IPS-NIHi11 (cell line): ENCODE results near the gene AMMECR1L.
"Not testable (repeated sequence)": the region's sequence is repeated elsewhere in the genome, so short reads cannot be mapped to it uniquely, and the experiment has no call there.

ENCODE experiments used
- DNase-seq: peaks from one replicate; pipeline ENCODE4 v3.0.0; 2012; ENCODE audit warnings: mixed read lengths, low spot score

The AMMECR1L gene

GRCh38 chr2:127887082-127887775 lies 1.5 kb upstream of the AMMECR1L start:
- no peak for DNase-seq

- not testable (repeated sequence) for DNase-seq
Measured at GRCh38 chr2:127886593-127886935, 808 bp upstream of the AMMECR1L start.

GRCh38 chr2:127884861-127885740 lies 655 bp downstream of the AMMECR1L start:
- not testable (repeated sequence) for DNase-seq

- DNase-seq, result no peak
Measured at GRCh38 chr2:127884436-127884835, 1.3 kb downstream of the AMMECR1L start.

DNA sequence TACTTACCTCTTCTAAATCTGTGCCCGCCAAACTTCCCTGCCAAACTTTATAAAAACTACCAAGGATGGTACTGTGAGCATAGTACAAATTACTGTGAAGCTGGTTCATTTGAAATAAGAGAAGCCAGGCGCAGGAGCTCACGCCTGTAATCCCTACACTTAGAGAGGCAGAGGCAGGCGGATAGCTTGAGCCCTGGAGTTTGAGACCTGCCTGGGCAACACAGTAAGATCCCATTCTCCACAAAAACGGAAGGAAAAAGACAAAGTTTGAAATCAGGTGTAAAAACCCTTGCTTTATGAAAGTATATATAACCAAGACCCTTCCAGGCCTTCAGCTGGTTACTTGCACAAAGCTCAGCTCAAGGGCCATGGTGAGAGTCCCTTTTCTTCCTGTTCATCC lies 5.9 kb downstream of the AMMECR1L start:
- no peak for DNase-seq

DNA sequence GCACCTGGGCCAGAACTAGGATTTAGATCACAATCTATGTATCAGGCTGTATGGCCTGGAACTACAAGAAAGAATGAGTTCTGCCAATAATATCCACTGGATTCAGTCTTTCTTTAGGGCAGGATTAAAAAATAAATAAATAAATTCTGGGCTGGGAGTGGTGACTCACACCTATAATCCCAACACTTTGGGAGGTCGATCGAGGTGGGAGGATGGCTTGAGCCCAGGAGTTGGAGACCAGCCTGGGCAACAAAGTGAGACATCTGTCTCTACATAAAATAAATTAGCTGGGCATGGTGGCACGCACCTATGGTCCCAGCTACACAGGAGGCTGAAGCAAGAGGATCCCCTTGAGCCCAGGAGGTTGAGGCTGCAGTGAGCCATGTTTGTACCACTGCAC lies 8.1 kb downstream of the AMMECR1L start:
- DNase-seq, result no peak

- DNase-seq, result no peak
Measured at GRCh38 chr2:127877136-127877535, 8.6 kb downstream of the AMMECR1L start.

GRCh38 chr2:127874378-127875269 lies 11.1 kb downstream of the AMMECR1L start:
- no peak for DNase-seq

DNA sequence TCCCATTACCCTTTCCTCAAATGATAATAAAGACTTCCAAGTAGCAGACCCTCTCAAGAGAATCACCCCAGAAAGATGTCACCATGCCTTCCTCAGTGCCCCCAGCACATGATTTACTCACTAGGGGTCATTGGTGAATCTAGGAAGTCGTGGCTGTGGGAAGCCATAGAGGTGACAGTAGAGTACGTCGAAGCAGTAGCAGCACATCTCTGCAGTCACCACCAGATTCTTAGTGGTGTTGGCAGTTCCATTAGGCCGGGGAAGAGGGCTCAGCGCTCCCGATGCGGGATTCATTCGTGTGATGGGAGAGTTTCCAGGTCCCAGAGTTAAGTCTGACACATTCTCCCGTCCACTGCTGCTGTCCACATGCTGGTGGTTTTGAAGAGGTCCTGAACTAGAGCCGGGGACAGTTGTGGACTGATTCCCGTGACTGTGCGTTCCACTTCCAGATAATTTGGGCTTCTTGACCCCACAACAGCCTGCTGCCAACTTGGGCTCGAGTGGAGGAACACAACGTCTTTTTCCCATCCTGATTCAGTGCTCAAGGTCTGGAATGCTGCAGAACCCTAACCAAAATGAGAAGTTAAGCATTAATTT lies 12.0 kb downstream of the AMMECR1L start:
- DNase-seq, result no peak

GRCh38 chr2:127872354-127872753 lies 13.4 kb downstream of the AMMECR1L start:
- DNase-seq, result no peak

DNA sequence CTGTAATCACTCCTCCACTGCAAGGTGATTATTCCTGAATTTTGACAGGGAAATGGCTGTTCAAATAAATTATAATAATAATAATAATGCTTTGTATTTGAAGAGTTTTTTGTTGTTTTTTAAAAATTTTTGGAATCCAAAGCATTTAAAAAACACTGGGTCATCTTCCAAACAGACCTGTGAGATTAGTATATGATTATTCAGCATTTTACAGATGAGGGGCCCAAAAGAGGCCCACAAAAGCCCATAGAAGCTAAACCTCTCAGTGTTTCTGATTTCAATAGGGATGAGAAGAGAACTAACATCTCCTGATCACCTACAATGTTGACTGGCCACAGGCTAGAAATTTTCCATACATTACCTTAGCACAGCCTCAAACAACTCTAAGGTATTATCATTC lies 19.8 kb downstream of the AMMECR1L start:
- no peak for DNase-seq

DNA sequence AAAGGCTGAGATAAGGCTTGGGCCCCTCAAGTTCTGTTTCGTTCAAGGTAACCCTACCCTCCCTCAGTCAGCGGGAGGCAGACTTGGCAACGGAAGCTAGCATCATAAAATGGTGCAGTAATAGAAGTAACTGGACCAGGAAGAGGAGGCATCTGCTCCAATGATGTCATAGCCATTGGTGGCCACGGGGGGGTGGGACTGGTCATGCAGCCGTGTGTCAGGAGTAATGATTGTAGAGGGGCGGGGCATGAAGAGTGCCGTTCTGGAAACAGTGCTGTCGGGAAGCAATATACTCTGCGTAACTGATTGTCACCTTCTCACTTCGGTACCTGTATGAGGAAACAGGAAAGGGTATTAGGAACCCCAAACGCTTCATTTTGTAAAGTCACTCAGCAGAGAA lies 20.9 kb downstream of the AMMECR1L start:
- peak; percentile 36 for DNase-seq

GRCh38 chr2:127862228-127862627 lies 23.5 kb downstream of the AMMECR1L start:
- DNase-seq, result no peak

GRCh38 chr2:127860130-127860529 lies 25.6 kb downstream of the AMMECR1L start:
- DNase-seq, result no peak

DNA sequence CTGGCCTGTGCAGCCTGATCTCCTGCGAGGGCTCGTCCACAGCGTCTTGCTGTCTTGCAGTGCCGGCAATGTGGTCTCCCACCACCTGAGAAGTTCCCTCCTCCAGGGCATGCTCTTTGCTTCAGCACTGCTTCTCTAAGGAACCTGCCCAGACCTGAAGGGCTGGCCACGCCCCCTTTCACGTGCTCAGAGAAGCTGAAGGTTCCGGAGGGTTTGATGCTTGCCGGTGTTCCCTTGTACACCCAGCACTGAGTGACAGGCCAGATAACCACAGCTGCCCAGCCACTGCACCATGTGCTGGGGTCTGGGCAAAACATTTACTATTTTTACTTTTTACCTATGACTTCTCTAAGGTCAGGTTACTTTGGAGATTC lies 26.1 kb downstream of the AMMECR1L start:
- peak; percentile 88 for DNase-seq

DNA sequence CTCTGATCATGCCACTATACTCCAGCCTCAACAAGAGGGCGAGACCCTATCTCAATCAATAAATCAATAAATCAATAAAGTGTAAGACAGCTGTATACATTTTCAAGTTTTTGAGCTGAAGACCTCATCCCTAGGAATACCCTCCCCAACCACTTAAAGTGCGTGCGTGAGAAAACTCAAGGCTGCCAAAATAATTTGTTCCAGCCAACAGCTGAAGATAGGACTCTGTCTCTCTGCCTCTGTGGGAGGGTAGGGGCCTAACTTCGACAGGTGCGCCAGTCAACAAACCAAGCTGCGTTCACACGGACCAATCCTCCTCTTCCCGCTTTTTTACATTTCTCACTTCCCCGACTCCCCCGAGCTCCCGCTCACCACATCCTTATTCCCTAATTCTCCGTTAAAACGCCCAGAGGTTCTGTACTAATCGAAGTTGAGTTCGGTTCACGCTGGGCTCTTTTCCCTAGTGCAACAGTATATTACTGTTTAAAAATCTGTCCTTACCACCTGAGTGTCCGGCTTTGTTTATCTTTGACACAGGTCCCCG lies 28.4 kb downstream of the AMMECR1L start:
- DNase-seq, result peak; percentile 38

GRCh38 chr2:127853671-127854070 lies 32.1 kb downstream of the AMMECR1L start:
- no peak for DNase-seq

GRCh38 chr2:127852388-127852787 lies 33.4 kb downstream of the AMMECR1L start:
- no peak for DNase-seq

DNA sequence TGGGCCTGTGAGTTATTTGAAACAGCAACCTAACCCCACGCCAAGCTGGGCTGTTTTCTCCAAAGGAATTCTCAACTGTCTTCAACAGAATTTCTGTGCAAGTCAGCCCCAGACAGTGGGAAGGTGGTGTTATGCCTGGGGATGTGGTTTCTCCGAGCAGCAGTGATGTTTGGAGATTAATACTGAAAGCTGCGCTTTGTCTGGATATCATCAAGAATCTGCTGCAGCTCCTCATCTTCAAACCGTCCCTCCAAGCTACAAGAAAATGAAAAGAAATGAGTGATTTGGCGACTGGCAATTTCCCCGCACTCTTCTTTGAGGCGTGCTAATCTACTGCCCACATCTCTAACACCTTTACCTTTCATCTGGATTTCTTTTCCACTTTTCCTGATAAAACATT lies 37.8 kb downstream of the AMMECR1L start:
- no peak for DNase-seq

GRCh38 chr2:127844973-127845372 lies 40.8 kb downstream of the AMMECR1L start:
- no peak for DNase-seq

DNA sequence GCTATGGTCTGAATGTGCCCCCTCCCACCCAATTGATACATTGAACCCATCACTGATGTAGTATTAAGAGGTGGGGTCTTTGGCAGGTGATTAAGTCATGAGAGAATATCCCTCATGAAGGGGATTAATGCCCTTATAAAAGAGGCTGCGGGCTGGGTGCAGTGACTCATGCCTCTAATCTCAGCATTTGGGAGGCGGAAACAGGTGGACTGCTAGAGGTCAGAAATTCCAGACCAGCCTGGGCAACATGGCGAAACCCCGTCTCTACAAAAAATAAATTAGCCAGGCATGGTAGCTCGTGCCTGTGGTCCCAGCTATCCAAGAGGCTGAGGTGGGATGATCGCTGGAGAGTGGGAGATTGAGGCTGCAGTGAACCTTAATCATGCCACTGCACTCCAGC lies 42.1 kb downstream of the AMMECR1L start:
- DNase-seq, result no peak
